Naive thymus-derived CD4-positive, alpha-beta T cell (primary cell): ENCODE measurements around the gene AGAP1. TPM values are rescaled to one million over a fixed set of nuclear protein-coding genes. Genes with fewer than 3 reads are reported as not detected.
"Not testable (repeated sequence)": the region's sequence is repeated elsewhere in the genome, so short reads cannot be mapped to it uniquely, and the experiment has no call there.

Experiments
- ATAC-seq: fragments of 150-1000 bp; cut with Tn5 transposase; 2 replicates; pipeline ENCODE4 v1.10.0; 2021; ENCODE audit warnings: mild to moderate bottlenecking, moderate library complexity
- CTCF ChIA-PET: fragments of 350-600 bp; sonication (Branson Sonifier 250); formaldehyde crosslinking; loops from one replicate; lab custom pipeline; 2021; ENCODE audit warnings: antibody characterized with exemption; lab: Charles Lee
- POLR2A ChIA-PET: fragments of 350-600 bp; sonication (Branson Sonifier 250); formaldehyde crosslinking; loops from one replicate; lab custom pipeline; 2021; ENCODE audit warnings: antibody characterized with exemption, inconsistent platforms; lab: Charles Lee
- DNase-seq, 9 donors: peaks; one replicate each; pipeline versions ENCODE4 v3.0.0 to v3.0.0-alpha.2; 2020 to 2022; ENCODE audit warnings: mixed read lengths in 1 of 9
- H3K27ac ChIP-seq: one replicate; pipeline ENCODE4 v1.7.0; 2013; ENCODE audit warnings: mild to moderate bottlenecking, low read depth, low read length, moderate library complexity
- H3K27me3 ChIP-seq, 2 donors: one replicate each; pipeline ENCODE4 v1.7.0; 2013; ENCODE audit warnings: low read length in 2 of 2, mild to moderate bottlenecking in 2 of 2, moderate library complexity in 2 of 2; ENCODE audit not compliant: control insufficient read depth in 2 of 2, insufficient read depth in 2 of 2
- H3K36me3 ChIP-seq, 3 experiments: 1 replicate in 2 of 3; 2 replicates in 1 of 3; pipeline ENCODE4 v1.7.0; 2013; ENCODE audit warnings: low read length in 3 of 3, mild to moderate bottlenecking in 3 of 3, moderate library complexity in 1 of 3; ENCODE audit not compliant: insufficient read depth in 3 of 3, control insufficient read depth in 2 of 3
- H3K4me1 ChIP-seq, 2 donors: one replicate each; pipeline ENCODE4 v1.7.0; 2013; ENCODE audit warnings: low read length in 2 of 2, mild to moderate bottlenecking in 2 of 2, moderate library complexity in 1 of 2; ENCODE audit not compliant: control insufficient read depth in 2 of 2, insufficient read depth in 2 of 2
- H3K4me3 ChIP-seq: 2 replicates; pipeline ENCODE4 v1.7.0; 2013; ENCODE audit warnings: mild to moderate bottlenecking, low read length
- H3K9me3 ChIP-seq, 3 experiments: 1 replicate in 2 of 3; 2 replicates in 1 of 3; pipeline ENCODE4 v1.7.0; 2013; ENCODE audit warnings: low read length in 3 of 3; ENCODE audit not compliant: control insufficient read depth in 2 of 3
- H3K27ac Mint-ChIP-seq, 9 donors: one replicate each; pipeline ENCODE4 v1.8.0; 2020 to 2022; ENCODE audit warnings: mixed read lengths in 9 of 9, mild to moderate bottlenecking in 8 of 9, moderate library complexity in 5 of 9, inconsistent platforms in 2 of 9
- H3K27me3 Mint-ChIP-seq, 5 donors: one replicate each; pipeline ENCODE4 v1.8.0; 2021 to 2022; ENCODE audit warnings: mixed read lengths in 5 of 5, mild to moderate bottlenecking in 1 of 5
- H3K36me3 Mint-ChIP-seq, 5 donors: one replicate each; pipeline ENCODE4 v1.8.0; 2020 to 2022; ENCODE audit warnings: mixed read lengths in 5 of 5, mild to moderate bottlenecking in 3 of 5, inconsistent platforms in 1 of 5
- H3K4me1 Mint-ChIP-seq, 7 donors: one replicate each; pipeline ENCODE4 v1.8.0; 2020 to 2022; ENCODE audit warnings: mixed read lengths in 7 of 7, mild to moderate bottlenecking in 3 of 7, inconsistent platforms in 1 of 7
- H3K4me3 Mint-ChIP-seq, 10 donors: one replicate each; pipeline ENCODE4 v1.8.0; 2020 to 2022; ENCODE audit warnings: mild to moderate bottlenecking in 10 of 10, mixed read lengths in 10 of 10, moderate library complexity in 6 of 10, inconsistent platforms in 2 of 10
- H3K9me3 Mint-ChIP-seq, 11 donors: one replicate each; pipeline ENCODE4 v1.8.0; 2020 to 2022; ENCODE audit warnings: mixed read lengths in 11 of 11, mild to moderate bottlenecking in 4 of 11, inconsistent platforms in 1 of 11, moderate library complexity in 1 of 11
- intact Hi-C, 2 donors: fragments of 100-400 bp; cut with micrococcal nuclease; formaldehyde crosslinking; loops; one replicate each; pipeline ENCODE4 v1.15.1; 2023
- polyA plus RNA-seq, 2 donors: library from polyadenylated mRNA; unstranded; fragments of 300-500 nt; fragmentation: Illumina TruSeq; gene quantifications; one replicate each; pipeline ENCODE4 v1.2.3, GENCODE V29; 2021
- total RNA-seq, 6 experiments: library from RNA in 5 of 6; stranded (reverse) in 5 of 6; gene quantifications; 1 replicate in 5 of 6; 2 replicates in 1 of 6; pipeline ENCODE4 v1.2.3 and lab custom pipeline; 2021 to 2026

AGAP1 gene
- total and polyA plus RNA-seq, 7 experiments from 2014 or later, result 0.35 to 9.6 (median 0.85) TPM; not detected in 2

DNA sequence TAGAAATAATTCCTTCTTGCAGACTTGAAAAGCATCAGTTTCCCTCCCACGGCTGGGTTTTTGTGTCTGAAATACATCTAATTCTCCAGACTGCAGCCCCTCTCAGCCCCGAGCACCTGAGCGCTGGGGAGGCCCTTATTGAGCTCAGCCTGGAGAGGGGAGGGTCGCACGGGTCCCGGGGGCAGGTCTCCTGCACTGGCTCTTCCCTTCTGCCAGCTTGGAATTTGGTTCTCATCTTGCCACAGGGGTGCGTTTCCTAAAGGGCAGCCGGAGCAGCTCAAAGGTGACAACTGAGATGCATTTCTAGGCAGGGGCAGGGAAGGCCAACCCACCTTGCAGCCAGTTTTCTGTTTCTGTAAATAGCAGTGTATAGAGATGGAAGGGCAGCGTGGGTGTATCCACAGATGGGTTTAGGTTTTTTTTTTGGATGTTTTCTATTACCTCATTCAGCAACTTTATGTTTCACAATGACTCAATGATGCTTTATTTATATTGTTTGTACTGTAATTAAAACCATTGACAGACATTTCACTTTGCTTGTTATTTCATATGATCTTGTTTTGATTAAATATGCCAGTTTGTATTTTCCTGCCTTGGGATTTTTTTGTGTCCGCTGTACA lies 637.3 kb downstream of the AGAP1 start:
- no peaks in the 10 kb centered on the region for H3K27me3 ChIP-seq
- ATAC-seq, result no peak
- CTCF ChIA-PET, result no interaction called here

DNA sequence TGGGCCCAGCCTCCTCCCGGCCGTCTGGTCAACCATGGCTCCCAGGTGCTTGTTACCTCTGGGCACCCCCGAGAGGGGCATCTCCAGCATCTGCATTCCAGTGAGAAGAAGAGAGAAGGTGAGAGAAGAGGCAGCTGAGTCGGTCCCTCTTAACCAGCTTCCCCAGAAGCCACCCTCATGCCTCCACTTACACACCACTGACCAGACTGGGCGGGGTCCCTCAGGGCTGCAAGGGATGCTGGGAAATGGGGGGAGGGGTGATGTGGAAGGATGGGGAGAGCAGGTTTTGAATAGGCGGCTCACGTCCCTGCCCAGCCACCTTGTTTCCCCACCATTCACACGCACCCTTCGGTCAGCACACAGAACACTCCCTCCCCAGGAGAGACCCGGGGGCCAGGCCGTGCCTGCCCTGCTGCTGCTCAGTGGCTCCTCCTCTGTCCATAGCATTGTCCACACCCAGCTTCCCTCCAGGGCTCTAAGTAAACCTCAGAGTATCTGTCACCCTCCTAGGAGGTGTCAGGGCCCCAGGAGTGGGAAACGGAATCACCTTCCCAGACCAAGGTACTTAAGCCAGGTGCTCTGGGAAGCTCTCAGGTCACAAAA lies 639.7 kb downstream of the AGAP1 start:
- peaks cover 0 to 20% (median 2%) of the 10 kb centered on the region in 5 donors for H3K27me3 Mint-ChIP-seq
- intact Hi-C loops, result no loop called here
- Histone ChIP-seq H3K4me3 (no peak overlapping the region), H3K27me3 (no peaks in the 10 kb centered on the region), H3K27ac (no peak overlapping the region), H3K9me3 (no peaks in the 10 kb centered on the region), H3K4me1 (no peaks in the 10 kb centered on the region), H3K36me3 (no peaks in the 10 kb centered on the region)
- ChIA-PET POLR2A (no interaction called here), CTCF (no interaction called here)
- H3K36me3 Mint-ChIP-seq, result no peaks in the 10 kb centered on the region
- H3K4me3 Mint-ChIP-seq, result no peak overlapping the region
- no peaks in the 10 kb centered on the region for H3K9me3 Mint-ChIP-seq
- ATAC-seq (no peak), DNase-seq (no peak)
- no peak overlapping the region for H3K27ac Mint-ChIP-seq
- no peaks in the 10 kb centered on the region for H3K4me1 Mint-ChIP-seq

More for the DNA sequence above, 637.3 kb downstream of the AGAP1 start:
- H3K4me3 ChIP-seq, result no peak overlapping the region
- Mint-ChIP-seq H3K27ac (no peak overlapping the region), H3K27me3 (peaks cover 0 to 25% (median 2%) of the 10 kb centered on the region in 5 donors), H3K4me3 (no peak overlapping the region), H3K36me3 (no peaks in the 10 kb centered on the region), H3K4me1 (no peaks in the 10 kb centered on the region), H3K9me3 (no peaks in the 10 kb centered on the region)
- intact Hi-C loops, result no loop called here
- no peaks in the 10 kb centered on the region for H3K9me3 ChIP-seq
- no peak overlapping the region for H3K27ac ChIP-seq
- no peak for DNase-seq
- POLR2A ChIA-PET, result no interaction called here
- no peaks in the 10 kb centered on the region for H3K36me3 ChIP-seq
- no peaks in the 10 kb centered on the region for H3K4me1 ChIP-seq

DNA sequence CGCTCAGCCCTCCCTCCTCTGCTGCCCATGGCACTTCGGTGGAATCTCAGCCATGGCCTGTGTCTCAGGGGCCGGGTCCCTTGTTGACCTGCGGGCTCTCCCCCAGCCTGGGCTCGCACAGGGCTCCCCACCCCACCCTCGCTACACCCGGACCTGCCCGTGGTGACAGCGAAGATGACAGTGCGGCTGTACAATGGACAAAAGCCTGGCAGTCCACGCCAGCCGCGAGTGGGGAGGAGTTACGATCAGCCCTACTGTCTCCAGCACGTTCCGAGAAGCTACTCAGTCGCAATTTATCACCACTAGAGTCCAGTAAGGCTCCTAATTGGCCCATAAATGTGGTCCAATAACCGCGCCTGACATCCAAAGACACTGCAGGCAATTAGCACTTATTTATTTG lies 642.7 kb downstream of the AGAP1 start:
- intact Hi-C loops, result no loop called here
- Histone ChIP-seq H3K27me3 (no peaks in the 10 kb centered on the region), H3K9me3 (no peaks in the 10 kb centered on the region), H3K4me3 (no peak overlapping the region), H3K4me1 (no peaks in the 10 kb centered on the region), H3K36me3 (no peaks in the 10 kb centered on the region), H3K27ac (no peak overlapping the region)
- no peaks in the 10 kb centered on the region for H3K4me1 Mint-ChIP-seq
- no peak for DNase-seq
- H3K4me3 Mint-ChIP-seq, result no peak overlapping the region
- ChIA-PET CTCF (no interaction called here), POLR2A (no interaction called here)
- no peaks in the 10 kb centered on the region for H3K36me3 Mint-ChIP-seq
- H3K27ac Mint-ChIP-seq, result no peak overlapping the region
- ATAC-seq, result no peak
- H3K27me3 Mint-ChIP-seq, result peaks cover 0 to 27% (median 16%) of the 10 kb centered on the region in 5 donors
- H3K9me3 Mint-ChIP-seq, result peaks cover 0 to 1% (median 0%) of the 10 kb centered on the region in 11 donors

DNA sequence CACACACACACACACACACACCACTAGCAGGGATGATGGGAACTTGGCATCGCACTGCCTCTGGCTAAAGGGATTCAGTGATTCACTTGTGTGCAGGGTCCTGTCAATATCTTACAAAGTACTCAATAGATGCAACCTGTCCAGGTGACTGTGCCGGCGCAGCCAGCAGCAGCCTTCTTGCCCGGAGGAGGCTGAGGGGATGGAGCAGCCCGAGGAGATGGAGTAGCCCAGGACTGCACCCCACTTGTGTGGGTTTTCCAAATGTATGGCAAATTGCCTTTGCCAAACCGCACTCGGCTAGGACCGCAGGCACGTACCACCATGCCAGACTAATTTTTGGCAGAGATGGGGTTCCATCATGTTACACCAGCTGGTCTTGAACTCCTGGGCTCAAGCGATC lies 643.2 kb downstream of the AGAP1 start:
- no peak overlapping the region for H3K4me3 ChIP-seq
- intact Hi-C loops, result no loop called here
- no peaks in the 10 kb centered on the region for H3K36me3 ChIP-seq
- Mint-ChIP-seq H3K27me3 (peaks cover 0 to 25% (median 18%) of the 10 kb centered on the region in 5 donors), H3K9me3 (peaks cover 0 to 1% (median 0%) of the 10 kb centered on the region in 11 donors), H3K36me3 (no peaks in the 10 kb centered on the region), H3K4me3 (no peak overlapping the region), H3K4me1 (no peaks in the 10 kb centered on the region), H3K27ac (no peak overlapping the region)
- no peaks in the 10 kb centered on the region for H3K27me3 ChIP-seq
- ATAC-seq, result no peak
- ChIA-PET POLR2A (no interaction called here), CTCF (no interaction called here)
- H3K9me3 ChIP-seq, result no peaks in the 10 kb centered on the region
- H3K4me1 ChIP-seq, result no peaks in the 10 kb centered on the region
- H3K27ac ChIP-seq, result no peak overlapping the region
- DNase-seq, result no peak

DNA sequence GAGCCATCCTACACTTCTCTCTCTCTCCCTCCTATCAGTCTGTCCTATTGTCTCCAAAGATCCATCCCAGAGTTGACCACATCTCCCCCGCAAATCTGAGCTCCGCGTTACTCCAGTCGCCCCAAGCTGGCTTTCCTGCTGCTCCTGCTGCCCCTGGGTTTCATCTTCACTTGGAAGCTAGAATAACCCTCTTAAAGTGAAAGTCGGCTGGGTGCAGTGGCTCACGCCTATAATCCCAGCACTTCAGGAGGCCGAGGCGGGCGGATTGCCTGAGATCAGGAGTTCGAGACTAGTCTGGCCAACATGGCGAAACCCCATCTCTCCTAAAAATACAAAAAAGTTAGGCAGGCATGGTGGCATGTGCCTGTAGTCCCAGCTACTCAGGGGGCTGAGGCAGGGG lies 647.8 kb downstream of the AGAP1 start:
- H3K4me1 Mint-ChIP-seq, ATAC-seq, CTCF ChIA-PET: not testable (repeated sequence)

DNA sequence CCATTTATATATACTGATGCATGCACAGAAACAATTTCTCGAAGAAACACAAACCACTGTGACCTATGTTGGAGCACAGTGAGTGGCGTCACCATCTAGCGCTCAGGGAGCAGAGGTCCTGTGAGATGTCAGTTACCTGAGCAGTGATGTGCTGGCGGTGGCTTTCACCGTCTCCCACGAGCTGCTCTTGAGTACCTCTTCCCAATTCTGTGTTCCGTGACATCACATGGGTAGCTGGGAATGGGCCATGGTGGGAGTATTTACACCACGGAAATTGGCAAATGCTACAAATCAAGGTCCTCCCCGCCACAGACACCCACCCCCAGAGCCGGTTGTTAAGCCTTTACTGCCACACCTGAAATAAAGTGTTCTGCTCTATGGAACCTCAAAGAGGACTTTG lies 650.0 kb downstream of the AGAP1 start:
- POLR2A ChIA-PET, result no interaction called here
- CTCF ChIA-PET, result no interaction called here
- Mint-ChIP-seq H3K4me3 (no peak overlapping the region), H3K27ac (no peak overlapping the region), H3K27me3 (peaks cover 0 to 45% (median 43%) of the 10 kb centered on the region in 5 donors), H3K4me1 (no peaks in the 10 kb centered on the region), H3K36me3 (peaks cover 0 to 6% (median 0%) of the 10 kb centered on the region in 5 donors), H3K9me3 (peaks cover 0 to 3% (median 0%) of the 10 kb centered on the region in 11 donors)
- Histone ChIP-seq H3K4me1 (no peaks in the 10 kb centered on the region), H3K27ac (no peak overlapping the region), H3K27me3 (no peaks in the 10 kb centered on the region), H3K4me3 (no peak overlapping the region), H3K36me3 (no peaks in the 10 kb centered on the region), H3K9me3 (no peaks in the 10 kb centered on the region)
- ATAC-seq (no peak), DNase-seq (no peak)
- intact Hi-C loops, result no loop called here

More for the DNA sequence above, 647.8 kb downstream of the AGAP1 start:
- H3K36me3 ChIP-seq, intact Hi-C loops, H3K4me3 Mint-ChIP-seq, H3K27me3 ChIP-seq, H3K9me3 Mint-ChIP-seq, H3K27ac ChIP-seq, H3K36me3 Mint-ChIP-seq, POLR2A ChIA-PET, H3K27ac Mint-ChIP-seq, DNase-seq, H3K9me3 ChIP-seq, H3K4me3 ChIP-seq, H3K4me1 ChIP-seq: not testable (repeated sequence)
- peaks cover 0 to 45% (median 44%) of the 10 kb centered on the region in 5 donors for H3K27me3 Mint-ChIP-seq

DNA sequence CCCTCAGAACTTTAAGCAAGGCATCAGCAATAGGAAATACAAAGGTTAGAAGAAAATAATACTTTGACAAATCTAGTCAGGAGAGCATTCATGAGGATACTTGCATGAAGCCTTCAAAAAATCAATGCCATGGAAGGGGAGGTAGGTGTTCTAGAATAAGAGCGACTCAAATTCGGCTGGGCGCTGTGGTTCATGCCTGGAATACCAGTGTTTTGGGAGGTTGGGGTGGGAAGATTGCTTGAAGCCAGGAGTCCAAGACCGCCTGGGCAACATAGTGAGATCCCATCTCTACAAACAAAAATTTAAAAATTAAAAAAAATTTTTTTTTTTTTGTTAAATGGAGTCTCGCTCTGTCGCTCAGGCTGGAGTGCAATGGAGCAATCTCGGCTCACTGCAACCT lies 652.6 kb downstream of the AGAP1 start:
- peaks cover 0 to 17% (median 9%) of the 10 kb centered on the region in 11 donors for H3K9me3 Mint-ChIP-seq
- H3K4me1 Mint-ChIP-seq, result no peaks in the 10 kb centered on the region
- ATAC-seq, result no peak

More for the DNA sequence above, 652.6 kb downstream of the AGAP1 start:
- peaks cover 0 to 38% (median 32%) of the 10 kb centered on the region in 5 donors for H3K27me3 Mint-ChIP-seq
- Histone ChIP-seq H3K27ac (no peak overlapping the region), H3K4me3 (no peak overlapping the region), H3K4me1 (no peaks in the 10 kb centered on the region), H3K9me3 (no peaks in the 10 kb centered on the region), H3K36me3 (no peaks in the 10 kb centered on the region), H3K27me3 (no peaks in the 10 kb centered on the region)
- H3K36me3 Mint-ChIP-seq, result peaks cover 0 to 6% (median 0%) of the 10 kb centered on the region in 5 donors
- DNase-seq, result no peak
- POLR2A ChIA-PET, result no interaction called here
- no peak overlapping the region for H3K27ac Mint-ChIP-seq
- intact Hi-C loops, result no loop called here
- CTCF ChIA-PET, result no interaction called here
- no peak overlapping the region for H3K4me3 Mint-ChIP-seq
